Gastrocnemius medialis (tissue), 4 donors: ENCODE results near the gene TMEM18. TPM values are rescaled to one million over a fixed set of nuclear protein-coding genes. Genes with fewer than 3 reads are reported as not detected.

ENCODE experiments used
- ATAC-seq, 2 donors: fragments of 150-250 bp; one replicate each; pipeline ENCODE4 v1.9.1; 2016
- DNase-seq, 2 donors: peaks; one replicate each; pipeline ENCODE4 v3.0.0-alpha.2; 2019
- H3K27ac ChIP-seq, 4 donors: fragments of 200-600 bp; sonication (generic); 1 replicate in 1 of 4; 2 replicates in 3 of 4; pipeline ENCODE4 v1.5.1; 2016 to 2018; ENCODE audit warnings: mild to moderate bottlenecking in 2 of 4, moderate library complexity in 1 of 4
- H3K27me3 ChIP-seq, 3 donors: fragments of 200-600 bp; sonication (generic) in 2 of 3; 1 replicate in 1 of 3; 2 replicates in 2 of 3; pipeline versions ENCODE4 v1.5.1 to v1.6.0; 2016 to 2019; ENCODE audit warnings: mild to moderate bottlenecking in 1 of 3, moderate library complexity in 1 of 3
- H3K36me3 ChIP-seq, 2 donors: fragments of 200-600 bp; sonication (generic) in 1 of 2; one replicate each; pipeline ENCODE4 v1.5.1; 2017 to 2018
- H3K4me1 ChIP-seq, 2 donors: fragments of 200-600 bp; sonication (generic) in 1 of 2; one replicate each; pipeline ENCODE4 v1.5.1; 2016 to 2017; ENCODE audit warnings: mild to moderate bottlenecking in 2 of 2
- H3K4me3 ChIP-seq, 4 donors: fragments of 200-600 bp; sonication (generic) in 3 of 4; 1 replicate in 1 of 4; 2 replicates in 3 of 4; pipeline ENCODE4 v1.5.1; 2016 to 2019; ENCODE audit warnings: mild to moderate bottlenecking in 2 of 4
- H3K9me3 ChIP-seq, 3 donors: fragments of 200-600 bp; sonication (generic) in 2 of 3; 1 replicate in 1 of 3; 2 replicates in 2 of 3; pipeline ENCODE4 v1.5.1; 2016 to 2019
- CTCF ChIP-seq, 5 experiments: fragments of 450-650 bp in 3 of 5; fragments of 200-600 bp in 2 of 5; sonication (generic) in 2 of 5; IDR thresholded peaks in 4 of 5; conservative IDR thresholded peaks in 1 of 5; 1 replicate in 4 of 5; 2 replicates in 1 of 5; pipeline ENCODE4 v1.5.1; 2016 to 2019; ENCODE audit warnings: antibody characterized with exemption in 5 of 5, mild to moderate bottlenecking in 3 of 5, moderate library complexity in 3 of 5
- POLR2A ChIP-seq, 2 donors: fragments of 450-650 bp; IDR thresholded peaks; one replicate each; pipeline ENCODE4 v1.6.1; 2017; ENCODE audit warnings: antibody characterized with exemption in 2 of 2, mild to moderate bottlenecking in 2 of 2, moderate library complexity in 2 of 2
- in situ Hi-C, 4 donors: fragments of 200-750 bp; cut with MboI; loops; one replicate each; pipeline versions ENCODE4 v1.15.0 to v1.8.0; 2017; ENCODE audit warnings: low sequenced_read_pairs in 4 of 4
- intact Hi-C: fragments of 100-400 bp; cut with DNase I; formaldehyde crosslinking; loops from one replicate; pipeline ENCODE4 v1.15.1; 2023; ENCODE audit warnings: low total_unique reads
- total RNA-seq, 4 donors: library from RNA; depleted of rRNA; stranded (reverse); fragments of >200 nt; gene quantifications; one replicate each; pipeline versions ENCODE4 v1.1.0 to v1.2.3, GENCODE V29; 2016

Gene TMEM18
- total RNA-seq, 4 donors from 2014 or later = 9.0 to 26.1 (median 12.3) TPM

- no peaks in the 10 kb centered on the region for H3K27me3 ChIP-seq
Measured at GRCh38 chr2:673615-674320, 3.4 kb downstream of the TMEM18 start.

GRCh38 chr2:673016-673415 is 4.2 kb downstream of the TMEM18 start:
- H3K27me3 ChIP-seq = no peaks in the 10 kb centered on the region
- no peaks in the 10 kb centered on the region for H3K9me3 ChIP-seq
- DNase-seq = no peak
- no peak overlapping the region for H3K27ac ChIP-seq
- peaks cover 3 to 17% of the 10 kb centered on the region in 2 donors for H3K4me1 ChIP-seq
- H3K4me3 ChIP-seq = no peak overlapping the region
- no peak for TF ChIP-seq POLR2A (IDR thresholded peaks at IDR 0.05)
- no peak for TF ChIP-seq CTCF (IDR thresholded peaks at IDR 0.05 in 4 of 5, conservative IDR thresholded peaks at IDR 0.05 in 1 of 5)
- ATAC-seq = no peak
- in situ Hi-C loops = no loop called here
- intact Hi-C loops = no loop called here
- H3K36me3 ChIP-seq = peaks cover 0 to 31% of the 10 kb centered on the region in 2 donors

More at GRCh38 chr2:673615-674320, 3.4 kb downstream of the TMEM18 start:
- no peak overlapping the region for H3K4me3 ChIP-seq
- no peak for TF ChIP-seq POLR2A (IDR thresholded peaks at IDR 0.05)
- no peak for TF ChIP-seq CTCF (IDR thresholded peaks at IDR 0.05 in 4 of 5, conservative IDR thresholded peaks at IDR 0.05 in 1 of 5)
- H3K9me3 ChIP-seq = no peaks in the 10 kb centered on the region
- in situ Hi-C loops (no loop called here), intact Hi-C loops (no loop called here)
- DNase-seq (no peak), ATAC-seq (no peak)
- peaks cover 0 to 23% of the 10 kb centered on the region in 2 donors for H3K36me3 ChIP-seq
- H3K4me1 ChIP-seq = peaks cover 4 to 22% of the 10 kb centered on the region in 2 donors
- no peak overlapping the region for H3K27ac ChIP-seq

- peaks cover 0 to 13% of the 10 kb centered on the region in 2 donors for H3K4me1 ChIP-seq
- in situ Hi-C loops = no loop called here
- H3K27ac ChIP-seq = no peak overlapping the region
- H3K9me3 ChIP-seq = no peaks in the 10 kb centered on the region
- intact Hi-C loops = no loop called here
- DNase-seq = no peak
- no peak overlapping the region for H3K4me3 ChIP-seq
- no peaks in the 10 kb centered on the region for H3K27me3 ChIP-seq
- H3K36me3 ChIP-seq = peaks cover 0 to 33% of the 10 kb centered on the region in 2 donors
- no peak for ATAC-seq
- no peak for TF ChIP-seq POLR2A (IDR thresholded peaks at IDR 0.05)
- TF ChIP-seq CTCF (IDR thresholded peaks at IDR 0.05 in 4 of 5, conservative IDR thresholded peaks at IDR 0.05 in 1 of 5) = no peak
Measured at GRCh38 chr2:672606-672905, 4.7 kb downstream of the TMEM18 start.

GRCh38 chr2:671787-672605 is 5.2 kb downstream of the TMEM18 start:
- Histone ChIP-seq H3K27ac (no peak overlapping the region), H3K27me3 (no peaks in the 10 kb centered on the region), H3K4me1 (peaks cover 0 to 12% of the 10 kb centered on the region in 2 donors), H3K9me3 (no peaks in the 10 kb centered on the region), H3K4me3 (no peak overlapping the region), H3K36me3 (peaks cover 0 to 33% of the 10 kb centered on the region in 2 donors)
- in situ Hi-C loops = no loop called here
- intact Hi-C loops = no loop called here
- DNase-seq (no peak), ATAC-seq (no peak)
- TF ChIP-seq POLR2A (IDR thresholded peaks at IDR 0.05) (no peak), CTCF (IDR thresholded peaks at IDR 0.05 in 4 of 5, conservative IDR thresholded peaks at IDR 0.05 in 1 of 5) (no peak)
